Suprapubic skin (tissue), 3 donors: Measurements from ENCODE around the gene LRCH1.

Experiments
- EP300 ChIP-seq: sonication (generic); formaldehyde crosslinking; IDR thresholded peaks from one replicate; pipeline ENCODE4 v1.6.1; 2017; ENCODE audit warnings: antibody characterized with exemption
- TF ChIP-seq, protein P1 (sequence below), 2 donors: fragments of 200-600 bp in 1 of 2; fragments of 450-650 bp in 1 of 2; sonication (generic) in 1 of 2; IDR thresholded peaks; one replicate each; pipeline ENCODE4 v1.5.1; 2016 to 2019; ENCODE audit warnings: antibody characterized with exemption in 2 of 2, mild to moderate bottlenecking in 1 of 2, moderate library complexity in 1 of 2

GRCh38 chr13:46600943-46601311, 48.0 kb downstream of the LRCH1 start:
- TF ChIP-seq, protein P1, sequence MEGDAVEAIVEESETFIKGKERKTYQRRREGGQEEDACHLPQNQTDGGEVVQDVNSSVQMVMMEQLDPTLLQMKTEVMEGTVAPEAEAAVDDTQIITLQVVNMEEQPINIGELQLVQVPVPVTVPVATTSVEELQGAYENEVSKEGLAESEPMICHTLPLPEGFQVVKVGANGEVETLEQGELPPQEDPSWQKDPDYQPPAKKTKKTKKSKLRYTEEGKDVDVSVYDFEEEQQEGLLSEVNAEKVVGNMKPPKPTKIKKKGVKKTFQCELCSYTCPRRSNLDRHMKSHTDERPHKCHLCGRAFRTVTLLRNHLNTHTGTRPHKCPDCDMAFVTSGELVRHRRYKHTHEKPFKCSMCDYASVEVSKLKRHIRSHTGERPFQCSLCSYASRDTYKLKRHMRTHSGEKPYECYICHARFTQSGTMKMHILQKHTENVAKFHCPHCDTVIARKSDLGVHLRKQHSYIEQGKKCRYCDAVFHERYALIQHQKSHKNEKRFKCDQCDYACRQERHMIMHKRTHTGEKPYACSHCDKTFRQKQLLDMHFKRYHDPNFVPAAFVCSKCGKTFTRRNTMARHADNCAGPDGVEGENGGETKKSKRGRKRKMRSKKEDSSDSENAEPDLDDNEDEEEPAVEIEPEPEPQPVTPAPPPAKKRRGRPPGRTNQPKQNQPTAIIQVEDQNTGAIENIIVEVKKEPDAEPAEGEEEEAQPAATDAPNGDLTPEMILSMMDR (IDR thresholded peaks at IDR 0.05), result no peak
- TF ChIP-seq EP300, result no peak
